Hindlimb muscle (tissue), 1 donor: ENCODE results near the gene MVB12B. TPM values are rescaled to one million over a fixed set of nuclear protein-coding genes. Genes with fewer than 3 reads are reported as not detected.

Experiments
- DNase-seq: peaks from one replicate; pipeline ENCODE4 v3.0.0-alpha.2; 2013
- polyA plus RNA-seq: library from polyadenylated mRNA; unstranded; fragments of 120-200 nt; gene quantifications from one replicate; pipeline ENCODE4 v1.2.1, GENCODE V29; 2013; ENCODE audit not compliant: insufficient read length

The MVB12B gene
- polyA plus RNA-seq, 1 donor: 21.2 TPM

GRCh38 chr9:126454795-126455194 lies 128.2 kb downstream of the MVB12B start:
- DNase-seq: no peak

- peak; percentile 54 for DNase-seq
Measured at GRCh38 chr9:126456441-126457174, 130.0 kb downstream of the MVB12B start.

- DNase-seq: no peak
Measured at GRCh38 chr9:126457175-126457547, 130.5 kb downstream of the MVB12B start.

DNA sequence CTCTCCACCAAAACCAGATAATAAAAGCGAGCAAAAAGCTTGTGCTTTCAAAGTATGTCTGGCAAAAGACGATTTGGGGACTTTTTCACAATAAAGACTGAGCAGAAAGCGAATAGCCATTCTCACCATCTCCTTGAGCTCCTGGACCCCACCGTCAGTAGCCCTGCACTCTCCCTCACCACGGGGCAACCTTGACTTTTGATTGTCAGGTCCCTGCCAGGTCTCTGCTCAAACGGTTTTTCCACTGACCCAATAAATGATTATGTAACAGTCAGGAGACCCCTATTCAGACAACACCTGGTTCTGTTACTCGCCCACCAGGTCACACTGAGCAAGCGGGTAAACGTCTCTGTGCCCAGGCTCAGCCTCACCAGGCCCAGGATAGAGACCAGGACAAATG lies 131.3 kb downstream of the MVB12B start:
- no peak for DNase-seq

- no peak for DNase-seq
Measured at GRCh38 chr9:126459126-126459525, 132.5 kb downstream of the MVB12B start.

- no peak for DNase-seq
Measured at GRCh38 chr9:126459546-126459945, 132.9 kb downstream of the MVB12B start.

GRCh38 chr9:126459965-126460843 lies 133.6 kb downstream of the MVB12B start:
- no peak for DNase-seq

GRCh38 chr9:126461029-126461428 lies 134.4 kb downstream of the MVB12B start:
- DNase-seq: no peak

GRCh38 chr9:126461608-126462007 lies 135.0 kb downstream of the MVB12B start:
- no peak for DNase-seq

- DNase-seq: no peak
Measured at GRCh38 chr9:126462617-126463016, 136.0 kb downstream of the MVB12B start.

- no peak for DNase-seq
Measured at GRCh38 chr9:126463426-126463825, 136.8 kb downstream of the MVB12B start.

- no peak for DNase-seq
Measured at GRCh38 chr9:126464694-126465441, 138.2 kb downstream of the MVB12B start.

DNA sequence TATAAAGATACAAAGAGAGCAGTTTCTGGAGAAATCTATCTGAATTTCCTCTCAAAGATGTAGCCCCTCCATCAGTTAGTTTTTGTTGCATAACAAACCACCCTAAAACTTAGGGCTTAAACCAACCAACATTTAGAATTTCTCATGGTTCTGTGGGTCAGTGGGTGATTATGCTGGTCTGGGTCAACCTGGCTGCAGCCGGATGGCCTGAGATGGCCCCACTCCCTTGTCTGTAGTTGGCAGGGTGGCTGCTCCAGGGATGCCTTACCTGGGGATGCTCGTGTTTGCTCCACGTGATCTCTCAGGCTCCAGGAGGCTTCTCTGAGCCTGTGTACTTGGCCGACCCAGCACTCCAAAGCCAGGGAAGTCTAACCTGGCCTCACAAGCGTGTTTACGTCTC lies 139.3 kb downstream of the MVB12B start:
- no peak for DNase-seq

DNA sequence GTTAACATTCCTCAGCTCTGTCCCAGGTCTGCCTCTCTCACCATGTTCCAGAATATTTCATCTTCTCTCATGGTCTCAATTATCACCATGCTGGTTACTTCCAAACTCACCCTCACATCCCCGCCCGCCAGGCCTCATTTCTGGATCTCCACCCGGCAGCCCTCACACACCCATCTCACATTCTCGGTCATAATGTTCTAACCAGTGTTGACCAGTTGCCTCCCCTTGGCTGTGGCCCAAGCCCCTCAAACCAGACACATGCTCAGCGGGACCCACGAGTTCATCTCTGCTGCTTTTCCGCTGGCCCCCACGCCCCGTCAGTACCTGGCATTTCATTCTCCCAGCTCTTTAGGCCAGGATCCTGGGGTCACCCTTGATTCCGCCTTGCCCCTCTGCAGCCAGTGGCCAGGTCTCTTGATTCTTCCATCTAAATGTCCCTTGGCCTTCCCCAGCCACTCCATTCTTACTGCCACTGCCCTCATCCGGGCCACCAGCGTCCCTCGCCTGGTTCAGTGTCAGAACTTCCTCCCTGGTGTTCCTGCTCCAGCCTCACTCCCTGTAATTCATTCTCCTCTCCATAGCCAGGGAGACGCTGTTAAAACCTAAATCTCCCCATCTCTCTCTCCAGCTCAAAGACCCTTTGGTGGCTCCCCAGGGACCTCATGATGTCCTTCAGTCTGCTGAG lies 141.7 kb downstream of the MVB12B start:
- DNase-seq: no peak

GRCh38 chr9:126470241-126470993 lies 143.8 kb downstream of the MVB12B start:
- DNase-seq: no peak

GRCh38 chr9:126471084-126471624 lies 144.5 kb downstream of the MVB12B start:
- peak; percentile 53 for DNase-seq

DNA sequence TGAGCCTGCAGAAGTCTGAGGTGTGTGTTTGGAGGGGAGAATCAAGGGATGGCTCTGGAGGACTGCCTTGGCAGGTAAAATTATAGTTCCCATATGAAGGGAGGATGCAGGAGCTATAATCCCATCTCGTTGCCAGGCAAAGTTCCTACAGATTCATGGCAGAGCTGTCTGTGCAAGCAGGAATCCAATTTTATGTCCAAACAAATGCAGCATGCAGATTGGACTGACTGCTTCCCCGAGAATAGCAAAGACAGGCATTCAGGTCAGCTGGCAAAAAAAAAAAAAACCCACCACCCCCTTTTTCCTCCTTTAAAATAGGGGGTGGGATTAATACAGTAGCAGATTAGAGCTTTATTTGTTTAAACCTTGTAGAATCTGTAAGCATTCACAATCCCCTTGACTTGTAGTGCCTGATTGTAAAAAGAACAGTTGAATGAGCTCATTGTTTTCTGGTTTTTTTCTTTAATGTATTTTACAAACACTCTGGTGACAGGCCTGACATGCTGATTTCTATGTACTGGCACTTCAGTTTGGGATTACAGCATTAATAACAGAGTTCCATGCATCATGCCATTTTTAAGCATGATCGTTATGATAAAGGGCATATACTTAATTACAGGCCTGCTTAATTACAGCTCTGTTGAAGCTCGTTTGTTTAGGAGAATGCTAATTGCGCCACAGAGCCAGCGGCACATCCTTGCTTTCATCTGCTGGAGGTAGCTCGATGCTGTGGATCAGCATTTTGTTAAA lies 145.7 kb downstream of the MVB12B start:
- no peak for DNase-seq

GRCh38 chr9:126472948-126473298 lies 146.3 kb downstream of the MVB12B start:
- no peak for DNase-seq

GRCh38 chr9:126474206-126474765 lies 147.7 kb downstream of the MVB12B start:
- no peak for DNase-seq

DNA sequence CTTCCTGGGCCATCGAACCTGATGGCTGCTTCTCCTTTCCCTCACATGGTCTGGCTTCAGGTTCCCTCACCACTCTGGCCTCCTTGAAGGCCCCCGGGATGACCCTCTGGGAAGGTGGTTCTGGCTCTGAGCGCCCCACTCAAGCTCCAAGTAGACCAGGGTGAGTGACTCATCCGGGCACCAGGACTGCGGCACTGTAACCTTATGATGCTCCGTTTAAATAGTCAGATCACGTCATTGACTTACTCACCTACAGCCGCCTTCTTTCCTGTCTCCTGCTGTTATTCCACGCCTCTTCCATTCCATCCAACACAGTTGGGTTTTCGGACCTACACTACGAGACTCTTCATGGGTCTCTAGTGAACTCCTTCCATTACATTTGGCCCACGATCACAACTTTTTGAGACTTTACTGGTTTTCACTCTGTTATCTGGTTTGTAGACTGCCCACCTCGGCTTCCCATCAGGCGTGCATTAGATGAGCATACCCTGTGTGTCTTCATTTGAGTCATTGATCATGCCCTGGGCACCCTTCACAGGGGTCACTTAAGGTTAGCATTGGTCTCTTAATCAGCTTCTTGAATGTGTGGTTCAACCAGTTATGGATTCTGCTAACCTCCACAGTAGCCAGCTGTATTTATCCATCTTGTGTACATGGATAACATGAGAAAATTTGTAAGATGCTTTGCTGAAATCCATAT lies 148.3 kb downstream of the MVB12B start:
- DNase-seq: no peak
